PFSK-1 (cell line): ENCODE measurements around the gene SLC1A5.

ENCODE experiments used
- POLR2AphosphoS5 ChIP-seq: IDR thresholded peaks from 2 replicates; pipeline ENCODE4 v1.6.1; 2012; ENCODE audit warnings: low read depth, mild to moderate bottlenecking, control low read depth, low read length, moderate library complexity
- REST ChIP-seq, 2 experiments: IDR thresholded peaks; 2 replicates each; pipeline versions ENCODE4 v1.6.1 to v1.8.0; 2011 to 2012; ENCODE audit warnings: low read depth in 2 of 2, low read length in 2 of 2, control low read depth in 1 of 2, inconsistent platforms in 1 of 2, mild to moderate bottlenecking in 1 of 2, moderate library complexity in 1 of 2; ENCODE audit not compliant: insufficient read depth in 1 of 2
- SIN3A ChIP-seq: IDR thresholded peaks from 2 replicates; pipeline ENCODE4 v1.6.1; 2012; ENCODE audit warnings: mild to moderate bottlenecking, low read length, moderate library complexity, borderline replicate concordance; ENCODE audit not compliant: insufficient read depth
- TAF1 ChIP-seq: IDR thresholded peaks from 2 replicates; pipeline ENCODE4 v1.6.1; 2012; ENCODE audit warnings: low read length, control low read depth, borderline replicate concordance; ENCODE audit not compliant: insufficient read depth

GRCh38 chr19:46798713-46799112, 10.3 kb upstream of the SLC1A5 start:
- no peak for TF ChIP-seq SIN3A
- TF ChIP-seq POLR2AphosphoS5 = no peak
- no peak for TF ChIP-seq TAF1
- no peak for TF ChIP-seq REST (IDR thresholded peaks at IDR 0.05; ENCODE audit: insufficient read depth in 1 of 2, low read depth in 2 of 2, low read length in 2 of 2)
